Testis (tissue), 3 donors: Measurements from ENCODE around the gene KIFAP3. TPM values are rescaled to one million over a fixed set of nuclear protein-coding genes. Genes with fewer than 3 reads are reported as not detected.
"Not testable (repeated sequence)": the region's sequence is repeated elsewhere in the genome, so short reads cannot be mapped to it uniquely, and the experiment has no call there.

Source experiments
- DNase-seq: peaks from one replicate; pipeline ENCODE4 v3.0.0-alpha.2; 2019
- H3K27ac ChIP-seq, 2 donors: fragments of 200-600 bp; sonication (generic); one replicate each; pipeline ENCODE4 v1.5.1; 2019
- H3K27me3 ChIP-seq: fragments of 200-600 bp; sonication (generic); one replicate; pipeline ENCODE4 v1.5.1; 2019
- H3K36me3 ChIP-seq: fragments of 200-600 bp; sonication (generic); one replicate; pipeline ENCODE4 v1.5.1; 2017; ENCODE audit warnings: low read depth; ENCODE audit errors: missing control alignments
- H3K4me1 ChIP-seq: fragments of 200-600 bp; sonication (generic); one replicate; pipeline ENCODE4 v1.5.1; 2019
- H3K4me3 ChIP-seq, 2 donors: fragments of 200-600 bp; sonication (generic); one replicate each; pipeline ENCODE4 v1.5.1; 2017 to 2019
- H3K9me3 ChIP-seq: fragments of 200-600 bp; sonication (generic); one replicate; pipeline ENCODE4 v1.5.1; 2017
- POLR2A ChIP-seq: fragments of 450-650 bp; IDR thresholded peaks from one replicate; pipeline ENCODE4 v1.6.1; 2017; ENCODE audit warnings: antibody characterized with exemption, mild to moderate bottlenecking, moderate library complexity
- WGBS, 2 donors: methylation state at CpG; one replicate each; pipeline ENCODE4 v1.1.5; 2018; 5-methylcytosine and 5-hydroxymethylcytosine counted together
- intact Hi-C: fragments of 100-400 bp; cut with DNase I; formaldehyde crosslinking; loops from one replicate; pipeline ENCODE4 v1.15.1; 2023; ENCODE audit warnings: low total_unique reads
- polyA plus RNA-seq: library from polyadenylated mRNA; stranded (reverse); fragments of 350-450 nt; fragmentation: Illumina TruSeq; extraction: RNeasy Lipid Tissue Mini Kit (QIAGEN cat#74804); gene quantifications from one replicate; pipeline ENCODE4 v1.2.3, GENCODE V29; 2014; ENCODE audit warnings: low read depth, low replicate concordance; ENCODE audit not compliant: insufficient read depth
- total RNA-seq, 2 donors: library from RNA; depleted of rRNA; stranded (reverse); fragments of >200 nt; gene quantifications; one replicate each; pipeline ENCODE4 v1.2.3, GENCODE V29; 2016
- TF ChIP-seq, protein P1 (sequence below), 3 experiments: fragments of 450-650 bp in 2 of 3; fragments of 200-600 bp in 1 of 3; sonication (generic) in 1 of 3; IDR thresholded peaks; one replicate each; pipeline ENCODE4 v1.5.1; 2016 to 2019; ENCODE audit warnings: antibody characterized with exemption in 3 of 3, mild to moderate bottlenecking in 2 of 3, moderate library complexity in 1 of 3

The KIFAP3 gene
- total and polyA plus RNA-seq, 3 donors from 2014 or later: 52.9 to 80.8 (median 60.6) TPM

DNA sequence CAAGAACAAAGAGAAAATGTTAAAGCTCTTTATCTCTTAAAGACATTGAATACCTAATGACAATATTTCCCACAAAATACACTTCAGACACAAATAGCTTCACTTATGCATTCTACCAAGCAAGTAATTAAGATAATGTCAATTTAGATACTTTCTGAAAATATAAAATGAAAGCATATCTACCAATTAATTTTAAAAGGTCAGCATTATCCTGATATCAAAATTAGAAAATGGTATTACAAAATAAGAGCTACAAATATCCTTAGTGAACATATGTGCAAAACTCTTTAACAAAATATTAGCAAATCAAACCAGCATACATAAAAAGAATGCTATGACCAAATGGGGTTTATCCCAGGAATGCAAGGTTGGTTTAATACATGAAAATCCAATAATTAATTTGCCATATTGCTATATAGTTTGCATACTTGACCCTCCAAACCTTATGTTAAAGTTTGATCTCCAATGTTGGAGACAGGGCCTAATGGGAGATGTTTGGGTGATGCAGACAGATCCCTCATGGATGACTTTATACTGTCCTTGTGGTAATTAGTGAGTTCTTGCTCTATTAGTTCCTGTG, 4.2 kb upstream of the KIFAP3 start:
- peaks cover 6% of the 10 kb centered on the region for H3K4me1 ChIP-seq
- DNase-seq: no peak
- H3K27me3 ChIP-seq: no peaks in the 10 kb centered on the region
- H3K9me3 ChIP-seq: no peaks in the 10 kb centered on the region
- no peaks in the 10 kb centered on the region for H3K36me3 ChIP-seq
- no peak for TF ChIP-seq POLR2A
- TF ChIP-seq, protein P1, sequence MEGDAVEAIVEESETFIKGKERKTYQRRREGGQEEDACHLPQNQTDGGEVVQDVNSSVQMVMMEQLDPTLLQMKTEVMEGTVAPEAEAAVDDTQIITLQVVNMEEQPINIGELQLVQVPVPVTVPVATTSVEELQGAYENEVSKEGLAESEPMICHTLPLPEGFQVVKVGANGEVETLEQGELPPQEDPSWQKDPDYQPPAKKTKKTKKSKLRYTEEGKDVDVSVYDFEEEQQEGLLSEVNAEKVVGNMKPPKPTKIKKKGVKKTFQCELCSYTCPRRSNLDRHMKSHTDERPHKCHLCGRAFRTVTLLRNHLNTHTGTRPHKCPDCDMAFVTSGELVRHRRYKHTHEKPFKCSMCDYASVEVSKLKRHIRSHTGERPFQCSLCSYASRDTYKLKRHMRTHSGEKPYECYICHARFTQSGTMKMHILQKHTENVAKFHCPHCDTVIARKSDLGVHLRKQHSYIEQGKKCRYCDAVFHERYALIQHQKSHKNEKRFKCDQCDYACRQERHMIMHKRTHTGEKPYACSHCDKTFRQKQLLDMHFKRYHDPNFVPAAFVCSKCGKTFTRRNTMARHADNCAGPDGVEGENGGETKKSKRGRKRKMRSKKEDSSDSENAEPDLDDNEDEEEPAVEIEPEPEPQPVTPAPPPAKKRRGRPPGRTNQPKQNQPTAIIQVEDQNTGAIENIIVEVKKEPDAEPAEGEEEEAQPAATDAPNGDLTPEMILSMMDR (IDR thresholded peaks at IDR 0.05): no peak
- H3K4me3 ChIP-seq: no peak overlapping the region
- H3K27ac ChIP-seq: no peak overlapping the region
- intact Hi-C loops: no loop called here

DNA sequence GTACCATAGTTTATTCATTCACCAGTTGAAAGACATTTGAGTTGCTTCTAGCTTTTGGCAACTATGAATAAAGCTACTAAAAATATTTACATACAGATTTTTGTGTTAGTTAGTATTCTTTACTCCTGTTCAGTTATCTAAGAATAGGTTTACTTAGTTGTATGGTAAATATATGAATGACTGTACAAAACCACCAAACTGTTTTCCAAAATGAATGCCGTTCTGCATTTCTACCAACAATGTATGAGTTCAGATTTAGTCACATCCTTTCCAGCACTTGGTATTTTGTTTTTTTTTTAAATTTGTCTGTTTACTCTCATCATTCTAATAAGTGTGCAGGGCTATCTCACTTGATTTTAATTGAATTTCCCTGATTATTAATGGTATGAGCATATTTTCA, 3.4 kb upstream of the KIFAP3 start:
- WGBS, 2 donors: 90 to 96% methylated on average over 1 of the region's 1 CpG
- intact Hi-C loops: no loop called here
- Histone ChIP-seq H3K4me1 (peaks cover 6% of the 10 kb centered on the region), H3K27me3 (no peaks in the 10 kb centered on the region), H3K9me3 (no peaks in the 10 kb centered on the region), H3K4me3 (no peak overlapping the region), H3K36me3 (no peaks in the 10 kb centered on the region), H3K27ac (no peak overlapping the region)
- TF ChIP-seq POLR2A: no peak
- DNase-seq: no peak

DNA sequence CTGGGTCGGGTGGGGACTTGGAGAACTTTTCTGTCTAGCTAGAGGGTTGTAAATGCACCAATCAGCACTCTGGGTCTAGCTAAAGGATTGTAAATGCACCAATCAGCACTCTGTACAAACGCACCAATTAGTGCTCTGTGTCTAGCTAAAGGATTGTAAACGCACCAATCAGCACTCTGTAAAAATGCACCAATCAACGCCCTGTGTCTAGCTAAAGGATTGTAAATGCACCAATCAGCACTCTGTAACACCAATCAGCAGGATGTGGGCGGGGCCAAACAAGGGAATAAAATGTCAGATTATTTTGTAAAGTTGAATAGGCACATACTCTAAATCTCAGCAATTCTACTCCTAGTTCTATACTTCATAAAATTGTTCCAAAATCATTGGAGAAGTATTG, 2.5 kb upstream of the KIFAP3 start:
- intact Hi-C loops, H3K27ac ChIP-seq, H3K36me3 ChIP-seq, H3K4me3 ChIP-seq, H3K9me3 ChIP-seq, H3K27me3 ChIP-seq, H3K4me1 ChIP-seq: not testable (repeated sequence)
- DNase-seq: peak; percentile 23
- WGBS, 2 donors: 88 to 94% methylated on average over 5 of the region's 5 CpGs

DNA sequence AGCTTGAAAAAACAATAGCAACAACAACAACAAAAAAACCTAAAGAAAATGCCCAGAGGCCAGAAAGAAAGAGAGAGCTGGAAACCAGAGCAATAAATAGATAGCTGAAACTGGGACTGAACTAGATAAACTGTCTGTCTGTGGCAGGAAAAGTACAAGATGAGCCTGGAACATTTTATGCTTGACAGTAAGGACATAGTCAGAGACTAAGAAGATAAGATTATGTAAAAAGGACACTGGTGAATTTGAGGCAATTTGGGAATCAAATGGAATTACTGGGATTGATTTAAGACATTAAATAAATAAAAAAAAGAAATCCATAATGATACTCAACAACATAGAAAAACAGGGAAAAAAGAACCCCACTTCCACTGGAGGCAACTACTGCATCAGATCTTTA, 1.7 kb upstream of the KIFAP3 start:
- Histone ChIP-seq H3K36me3 (no peaks in the 10 kb centered on the region), H3K4me1 (peaks cover 6% of the 10 kb centered on the region), H3K27me3 (no peaks in the 10 kb centered on the region), H3K27ac (peak overlapping the region in 1 of 2 donors; percentile 18), H3K9me3 (no peaks in the 10 kb centered on the region), H3K4me3 (no peak overlapping the region)
- TF ChIP-seq, protein P1 (IDR thresholded peaks at IDR 0.05): no peak
- no peak for TF ChIP-seq POLR2A
- DNase-seq: no peak
- intact Hi-C loops: no loop called here

DNA sequence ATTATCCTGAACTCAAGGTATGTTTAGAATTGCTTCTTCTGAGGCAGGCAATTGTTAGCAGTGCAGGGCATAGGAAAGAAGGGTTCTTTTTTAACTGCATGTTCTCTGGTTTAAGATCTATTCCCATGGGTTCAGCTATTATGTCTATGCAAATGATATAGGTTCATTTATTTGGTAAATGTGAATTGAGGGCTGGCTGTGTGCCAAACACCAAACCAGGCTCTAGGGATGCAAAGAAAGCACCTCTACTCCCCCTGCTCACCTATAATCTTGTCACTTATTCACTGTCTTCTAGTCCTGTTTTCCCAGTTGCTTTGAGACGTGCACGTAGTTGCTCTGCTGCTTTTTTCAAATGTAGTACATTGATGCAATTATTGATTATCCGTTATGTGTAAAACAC, 691 bp upstream of the KIFAP3 start:
- H3K36me3 ChIP-seq: no peaks in the 10 kb centered on the region
- DNase-seq: no peak
- 65 to 66% methylated on average over 3 of the region's 3 CpGs for WGBS, 2 donors
- peaks cover 6% of the 10 kb centered on the region for H3K4me1 ChIP-seq
- TF ChIP-seq POLR2A: no peak
- TF ChIP-seq, protein P1 (IDR thresholded peaks at IDR 0.05): no peak
- peak overlapping the region; percentile 69 to 88 for H3K27ac ChIP-seq
- no peaks in the 10 kb centered on the region for H3K27me3 ChIP-seq
- intact Hi-C loops: no loop called here
- H3K9me3 ChIP-seq: no peaks in the 10 kb centered on the region
- H3K4me3 ChIP-seq: peak overlapping the region; percentile 73 to 82

DNA sequence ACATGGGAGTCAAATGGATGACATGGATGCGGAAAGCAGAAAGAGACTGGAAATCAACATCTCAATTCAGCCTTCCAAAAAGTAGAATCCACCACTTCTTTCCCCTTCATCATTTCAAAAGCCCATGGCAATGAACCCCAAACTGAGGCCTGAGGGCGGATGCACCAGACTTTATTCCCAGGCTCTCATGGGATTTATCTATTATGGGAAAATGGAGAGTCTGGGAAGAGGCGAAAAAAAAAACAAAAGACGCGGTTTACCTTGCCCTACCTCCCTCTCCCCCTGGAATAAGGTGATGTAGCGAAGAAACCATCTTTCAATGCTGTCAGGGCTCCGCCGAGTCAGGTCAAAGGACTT, 624 bp downstream of the KIFAP3 start:
- intact Hi-C loops: no loop called here
- TF ChIP-seq, protein P1 (IDR thresholded peaks at IDR 0.05): no peak
- no peak for TF ChIP-seq POLR2A
- peaks cover 6% of the 10 kb centered on the region for H3K4me1 ChIP-seq
- no peaks in the 10 kb centered on the region for H3K36me3 ChIP-seq
- WGBS, 2 donors: 6 to 8% methylated on average over 8 of the region's 8 CpGs
- peak overlapping the region; percentile 73 to 82 for H3K4me3 ChIP-seq
- no peaks in the 10 kb centered on the region for H3K27me3 ChIP-seq
- no peaks in the 10 kb centered on the region for H3K9me3 ChIP-seq
- DNase-seq: no peak
- peak overlapping the region; percentile 69 to 88 for H3K27ac ChIP-seq
